Measurements from ENCODE around the gene UBXN1. TPM values are rescaled to one million over a fixed set of nuclear protein-coding genes. Genes with fewer than 3 reads are reported as not detected.
A peak's percentile ranks its signal among the peaks of the same experiment; 100 is the strongest.

UBXN1 gene
- total RNA-seq, 1 experiment from 2014 or later = 94.2 TPM

DNA sequence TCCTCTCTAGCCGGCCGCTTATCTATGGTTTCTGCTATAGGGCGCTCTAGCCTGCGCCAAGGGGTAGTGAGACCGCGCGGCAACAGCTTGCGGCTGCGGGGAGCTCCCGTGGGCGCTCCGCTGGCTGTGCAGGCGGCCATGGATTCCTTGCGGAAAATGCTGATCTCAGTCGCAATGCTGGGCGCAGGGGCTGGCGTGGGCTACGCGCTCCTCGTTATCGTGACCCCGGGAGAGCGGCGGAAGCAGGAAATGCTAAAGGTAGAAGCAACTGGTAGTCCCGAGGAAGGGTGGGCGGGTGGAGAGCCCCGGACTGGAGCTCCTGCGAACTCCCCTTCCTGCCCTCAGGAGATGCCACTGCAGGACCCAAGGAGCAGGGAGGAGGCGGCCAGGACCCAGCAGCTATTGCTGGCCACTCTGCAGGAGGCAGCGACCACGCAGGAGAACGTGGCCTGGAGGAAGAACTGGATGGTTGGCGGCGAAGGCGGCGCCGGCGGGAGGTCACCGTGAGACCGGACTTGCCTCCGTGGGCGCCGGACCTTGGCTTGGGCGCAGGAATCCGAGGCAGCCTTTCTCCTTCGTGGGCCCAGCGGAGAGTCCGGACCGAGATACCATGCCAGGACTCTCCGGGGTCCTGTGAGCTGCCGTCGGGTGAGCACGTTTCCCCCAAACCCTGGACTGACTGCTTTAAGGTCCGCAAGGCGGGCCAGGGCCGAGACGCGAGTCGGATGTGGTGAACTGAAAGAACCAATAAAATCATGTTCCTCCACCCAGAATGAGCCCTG is 7.1 kb downstream of the UBXN1 start, which contains the start of the genes LBHD1 and UQCC3 (continued):
- TF ChIP-seq, protein P1, sequence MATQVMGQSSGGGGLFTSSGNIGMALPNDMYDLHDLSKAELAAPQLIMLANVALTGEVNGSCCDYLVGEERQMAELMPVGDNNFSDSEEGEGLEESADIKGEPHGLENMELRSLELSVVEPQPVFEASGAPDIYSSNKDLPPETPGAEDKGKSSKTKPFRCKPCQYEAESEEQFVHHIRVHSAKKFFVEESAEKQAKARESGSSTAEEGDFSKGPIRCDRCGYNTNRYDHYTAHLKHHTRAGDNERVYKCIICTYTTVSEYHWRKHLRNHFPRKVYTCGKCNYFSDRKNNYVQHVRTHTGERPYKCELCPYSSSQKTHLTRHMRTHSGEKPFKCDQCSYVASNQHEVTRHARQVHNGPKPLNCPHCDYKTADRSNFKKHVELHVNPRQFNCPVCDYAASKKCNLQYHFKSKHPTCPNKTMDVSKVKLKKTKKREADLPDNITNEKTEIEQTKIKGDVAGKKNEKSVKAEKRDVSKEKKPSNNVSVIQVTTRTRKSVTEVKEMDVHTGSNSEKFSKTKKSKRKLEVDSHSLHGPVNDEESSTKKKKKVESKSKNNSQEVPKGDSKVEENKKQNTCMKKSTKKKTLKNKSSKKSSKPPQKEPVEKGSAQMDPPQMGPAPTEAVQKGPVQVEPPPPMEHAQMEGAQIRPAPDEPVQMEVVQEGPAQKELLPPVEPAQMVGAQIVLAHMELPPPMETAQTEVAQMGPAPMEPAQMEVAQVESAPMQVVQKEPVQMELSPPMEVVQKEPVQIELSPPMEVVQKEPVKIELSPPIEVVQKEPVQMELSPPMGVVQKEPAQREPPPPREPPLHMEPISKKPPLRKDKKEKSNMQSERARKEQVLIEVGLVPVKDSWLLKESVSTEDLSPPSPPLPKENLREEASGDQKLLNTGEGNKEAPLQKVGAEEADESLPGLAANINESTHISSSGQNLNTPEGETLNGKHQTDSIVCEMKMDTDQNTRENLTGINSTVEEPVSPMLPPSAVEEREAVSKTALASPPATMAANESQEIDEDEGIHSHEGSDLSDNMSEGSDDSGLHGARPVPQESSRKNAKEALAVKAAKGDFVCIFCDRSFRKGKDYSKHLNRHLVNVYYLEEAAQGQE (IDR thresholded peaks at IDR 0.05; ENCODE audit: low read depth) = no peak
- peak; percentile 51 for TF ChIP-seq TCF7L2 (IDR thresholded peaks at IDR 0.05; ENCODE audit: borderline replicate concordance, extremely low read depth, insufficient read depth, insufficient read length)
- TF ChIP-seq, protein P2, sequence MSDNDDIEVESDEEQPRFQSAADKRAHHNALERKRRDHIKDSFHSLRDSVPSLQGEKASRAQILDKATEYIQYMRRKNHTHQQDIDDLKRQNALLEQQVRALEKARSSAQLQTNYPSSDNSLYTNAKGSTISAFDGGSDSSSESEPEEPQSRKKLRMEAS (IDR thresholded peaks at IDR 0.05) = no peak
- TF ChIP-seq, protein P3, sequence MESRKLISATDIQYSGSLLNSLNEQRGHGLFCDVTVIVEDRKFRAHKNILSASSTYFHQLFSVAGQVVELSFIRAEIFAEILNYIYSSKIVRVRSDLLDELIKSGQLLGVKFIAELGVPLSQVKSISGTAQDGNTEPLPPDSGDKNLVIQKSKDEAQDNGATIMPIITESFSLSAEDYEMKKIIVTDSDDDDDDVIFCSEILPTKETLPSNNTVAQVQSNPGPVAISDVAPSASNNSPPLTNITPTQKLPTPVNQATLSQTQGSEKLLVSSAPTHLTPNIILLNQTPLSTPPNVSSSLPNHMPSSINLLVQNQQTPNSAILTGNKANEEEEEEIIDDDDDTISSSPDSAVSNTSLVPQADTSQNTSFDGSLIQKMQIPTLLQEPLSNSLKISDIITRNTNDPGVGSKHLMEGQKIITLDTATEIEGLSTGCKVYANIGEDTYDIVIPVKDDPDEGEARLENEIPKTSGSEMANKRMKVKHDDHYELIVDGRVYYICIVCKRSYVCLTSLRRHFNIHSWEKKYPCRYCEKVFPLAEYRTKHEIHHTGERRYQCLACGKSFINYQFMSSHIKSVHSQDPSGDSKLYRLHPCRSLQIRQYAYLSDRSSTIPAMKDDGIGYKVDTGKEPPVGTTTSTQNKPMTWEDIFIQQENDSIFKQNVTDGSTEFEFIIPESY (IDR thresholded peaks at IDR 0.05; ENCODE audit: extremely low read depth, insufficient replicate concordance, low read length) = peak; percentile 23
- no peak for TF ChIP-seq SRF (IDR thresholded peaks at IDR 0.05; ENCODE audit: low read depth)
- peak; percentile 92 for TF ChIP-seq POLR2AphosphoS5 (IDR thresholded peaks at IDR 0.05; ENCODE audit: low read depth, low read length)

All from HCT116 (cell line).